Activated CD4-positive, alpha-beta T cell treated with anti-CD3 and anti-CD28 coated beads for 4 hours (primary cell): ENCODE data around the gene C1QA.

Source experiments
- DNase-seq, 2 donors: peaks; one replicate each; pipeline ENCODE4 v3.0.0-alpha.2; 2020

C1QA gene

DNA sequence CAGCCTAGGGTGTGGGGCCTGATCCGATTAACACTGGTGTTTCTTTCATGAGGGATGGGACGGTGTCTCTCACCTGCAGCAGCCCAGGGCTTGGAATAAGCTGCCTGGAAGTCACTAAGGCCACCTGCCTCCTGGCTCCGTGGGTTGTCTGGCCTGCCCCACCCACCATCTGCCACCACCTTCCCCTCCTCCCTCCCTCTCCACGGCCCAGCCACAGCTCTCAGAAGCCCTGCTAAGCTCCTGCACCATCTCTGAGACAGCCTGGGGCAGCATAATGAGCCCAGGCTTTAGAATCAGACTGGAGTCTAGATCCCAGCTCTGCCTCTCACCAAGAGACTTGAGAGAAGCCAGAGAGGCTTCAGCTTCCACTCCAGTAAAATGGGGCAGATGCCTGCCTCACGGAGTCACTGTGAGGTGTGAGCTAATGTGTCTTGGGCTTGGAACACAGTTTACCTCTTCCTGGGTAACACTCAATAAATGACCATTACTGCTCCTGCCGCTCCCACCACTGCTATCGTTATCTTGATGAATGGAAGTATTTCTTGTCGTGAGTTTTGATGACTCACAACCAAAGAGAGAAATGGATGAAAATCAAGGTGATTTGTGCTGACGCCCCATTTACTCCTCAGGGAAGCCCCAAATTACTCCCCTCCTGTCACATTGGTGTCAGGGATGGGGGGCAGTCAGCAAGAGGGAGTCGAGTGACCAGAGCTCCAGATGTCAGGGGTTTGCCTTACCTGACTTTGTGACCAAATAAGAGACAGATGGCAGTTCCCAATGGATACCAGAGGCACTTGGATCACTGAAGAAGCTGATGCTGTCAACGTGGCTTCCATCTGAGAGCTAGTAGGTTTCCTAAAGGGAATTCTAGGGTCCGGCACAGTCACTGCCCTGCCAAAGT, 23.5 kb upstream of the C1QA start:
- no peak for DNase-seq

DNA sequence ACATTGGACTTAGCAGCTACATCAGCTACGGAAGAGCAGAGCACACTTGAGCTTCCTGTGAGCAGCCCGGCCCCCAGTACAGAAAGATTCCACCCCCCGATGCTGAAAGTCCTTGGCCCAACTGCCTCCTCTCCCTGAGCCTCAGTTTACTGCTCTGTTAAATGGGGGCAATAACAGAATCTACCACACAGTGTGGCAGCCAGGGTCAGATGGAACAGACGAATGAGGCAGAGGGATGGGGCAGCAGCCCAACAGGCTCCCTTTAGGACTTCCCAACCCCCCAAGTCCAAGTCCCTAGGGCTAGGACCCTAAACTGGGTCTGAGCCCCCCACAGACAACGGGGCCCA, 22.9 kb upstream of the C1QA start:
- no peak for DNase-seq

DNA sequence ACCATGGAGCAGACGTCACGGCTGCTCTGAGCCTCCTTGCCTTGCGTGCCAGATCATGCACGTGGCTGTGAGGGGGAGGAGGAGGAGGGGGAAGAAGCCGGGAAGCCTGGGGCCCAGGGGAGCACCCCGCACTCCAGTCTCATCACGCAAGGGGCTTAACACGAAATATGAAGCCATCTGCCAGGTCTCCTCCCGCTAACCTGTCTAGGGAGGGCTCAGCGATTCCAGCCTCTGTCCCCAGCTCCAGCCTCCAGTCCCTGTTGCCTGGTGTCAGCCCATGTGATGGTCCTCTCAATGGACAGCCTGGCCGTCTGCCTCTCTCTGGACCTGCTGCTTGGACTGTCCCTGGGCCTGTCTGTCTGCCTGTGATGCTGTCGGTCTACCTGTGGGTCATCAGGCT, 22.5 kb upstream of the C1QA start:
- no peak for DNase-seq

DNA sequence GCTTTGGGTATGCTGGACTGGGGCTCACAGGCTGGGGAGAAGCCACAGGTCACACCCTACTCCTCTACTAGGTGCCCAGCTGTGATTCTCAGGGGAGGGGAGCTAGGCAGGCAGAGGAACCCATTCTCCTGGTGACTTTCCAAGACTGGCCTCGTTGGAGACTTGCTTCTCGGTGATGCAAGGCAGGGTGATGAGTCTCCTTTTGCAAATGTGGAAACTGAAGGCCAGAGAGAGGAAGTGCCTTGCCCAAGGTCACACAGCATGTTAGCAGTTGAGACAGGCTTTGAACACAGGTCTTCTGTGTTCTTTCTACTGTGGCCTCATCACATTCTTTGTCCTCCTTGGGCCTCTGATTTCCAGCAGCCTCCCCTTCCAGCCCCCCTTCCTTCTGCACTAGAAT, 20.5 kb upstream of the C1QA start:
- no peak for DNase-seq

DNA sequence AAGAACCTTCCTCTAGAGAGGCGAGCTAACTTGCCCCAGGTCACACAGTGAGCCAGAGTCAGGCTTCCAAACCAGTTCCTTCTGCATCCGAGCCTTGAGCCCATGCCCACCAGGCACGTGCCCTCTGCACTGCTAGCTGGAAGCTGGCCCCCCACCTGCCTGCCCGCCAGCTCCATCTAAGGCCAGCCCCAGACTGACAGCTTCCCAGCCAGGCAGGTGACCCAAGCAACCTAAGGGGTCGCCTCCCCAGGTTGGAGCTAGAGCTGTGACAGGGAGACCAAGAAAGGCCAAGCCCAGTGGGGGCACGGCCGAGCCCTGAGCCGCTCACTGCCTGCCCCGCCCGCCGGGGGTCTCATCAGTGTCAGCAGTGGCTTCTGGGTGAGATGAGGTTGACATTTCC, 19.9 kb upstream of the C1QA start:
- DNase-seq = no peak

DNA sequence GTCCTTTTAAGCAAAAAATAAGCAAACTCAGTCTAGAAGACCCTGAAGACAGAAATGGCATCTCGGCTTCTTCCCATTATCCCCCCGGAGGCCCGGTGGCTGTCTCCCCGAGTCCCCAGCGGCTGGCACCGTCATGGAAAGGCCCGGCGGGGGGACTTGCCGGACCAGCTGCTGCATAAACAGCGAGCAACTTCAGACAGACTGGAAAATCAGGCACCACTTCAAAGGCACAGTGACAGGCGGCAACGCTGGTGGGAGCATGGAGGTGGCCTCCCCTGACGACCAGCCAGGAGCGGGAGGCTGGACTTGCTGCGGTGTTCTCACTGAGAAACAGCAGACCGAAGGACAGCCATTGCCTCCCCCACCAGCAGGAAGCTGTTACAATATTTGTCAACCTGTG, 18.4 kb upstream of the C1QA start:
- DNase-seq = no peak

DNA sequence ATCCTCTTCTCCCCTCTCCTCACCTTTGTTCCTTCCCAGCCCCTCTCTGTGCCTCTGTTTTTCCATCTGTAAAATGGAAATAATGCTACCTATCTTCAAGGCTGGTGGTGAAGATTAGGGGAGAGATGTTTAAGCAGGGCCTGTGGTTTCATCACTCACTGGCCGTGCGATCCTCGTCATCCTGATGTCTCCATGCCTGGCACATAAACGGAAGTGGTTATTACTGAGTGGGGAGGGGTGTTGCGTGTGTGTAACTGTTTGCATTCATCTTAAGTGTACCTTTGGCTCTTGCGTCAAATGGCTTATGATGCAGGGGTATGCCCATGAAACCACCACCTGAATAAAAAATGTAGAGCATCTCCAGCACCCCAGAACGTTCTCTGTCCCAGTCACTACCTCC, 17.2 kb upstream of the C1QA start:
- DNase-seq = no peak

DNA sequence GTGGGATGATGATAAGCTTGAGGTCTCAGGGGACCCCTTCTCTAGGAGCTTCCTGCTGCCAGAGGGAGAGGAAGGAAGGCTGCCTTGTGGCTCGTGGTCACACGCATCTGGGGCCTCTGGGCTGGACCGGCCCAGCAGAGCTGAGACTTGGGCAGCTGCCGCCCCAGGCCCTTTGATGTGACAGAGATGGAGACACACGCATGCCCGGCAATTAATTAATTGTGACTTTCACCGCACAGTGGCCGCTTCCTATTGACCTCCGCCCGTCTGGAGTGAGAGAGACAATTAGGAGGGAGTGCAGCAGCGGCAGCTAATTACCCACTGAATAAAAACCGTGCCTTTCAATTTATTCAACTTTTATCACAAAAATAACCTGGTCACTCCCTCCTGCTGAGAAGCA, 16.6 kb upstream of the C1QA start:
- DNase-seq = no peak

DNA sequence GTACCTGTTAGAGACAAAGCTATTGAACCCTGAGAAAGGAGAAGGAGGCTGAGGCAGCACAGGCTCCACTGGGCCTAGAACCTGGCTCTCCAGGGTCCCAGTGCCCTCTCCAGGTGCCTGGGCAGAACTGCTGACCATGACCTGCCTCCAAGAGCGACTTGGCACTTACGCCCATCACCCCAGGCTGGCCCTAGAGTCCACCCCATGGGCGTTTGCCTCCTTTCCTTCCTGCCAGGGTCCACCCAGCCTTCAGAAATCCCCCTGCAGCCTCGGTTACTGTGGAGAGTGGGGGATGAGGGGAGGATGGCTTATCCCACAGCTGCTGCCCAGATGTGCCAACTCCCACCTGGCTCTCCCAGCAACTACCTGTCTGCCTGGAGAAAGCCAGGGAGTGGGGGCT, 14.7 kb upstream of the C1QA start:
- DNase-seq = no peak

DNA sequence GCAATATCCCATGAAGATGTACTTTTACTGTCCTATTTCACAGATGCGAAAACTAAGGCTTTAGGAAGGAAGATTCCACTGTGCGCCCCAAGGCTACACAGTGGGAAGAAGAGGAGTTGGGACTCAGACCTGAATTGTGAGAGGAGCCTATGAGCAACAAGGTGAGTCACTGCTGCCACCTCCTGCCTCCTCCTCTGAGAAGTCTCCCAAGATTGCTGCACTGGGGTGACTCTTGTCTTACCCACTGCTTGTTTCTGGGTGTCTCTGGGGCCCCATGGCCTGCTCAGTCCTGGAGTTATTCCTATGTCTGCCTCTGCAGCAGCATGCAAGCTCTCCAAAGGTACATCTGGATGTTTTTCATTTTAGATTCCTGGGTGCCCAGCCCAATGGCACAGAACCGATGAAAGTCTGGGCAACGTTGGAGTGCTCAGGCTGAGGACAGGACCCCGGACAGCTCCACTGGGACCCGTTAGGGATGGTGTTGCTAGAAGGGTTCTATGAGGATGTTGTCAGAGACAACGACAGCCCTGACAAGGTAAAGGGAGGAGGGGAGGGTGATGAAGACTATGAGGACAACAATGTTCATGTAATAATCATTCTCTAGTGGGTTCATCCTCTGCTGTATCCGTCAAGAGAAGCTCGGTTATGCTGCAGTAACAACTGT, 11.0 kb upstream of the C1QA start:
- no peak for DNase-seq

DNA sequence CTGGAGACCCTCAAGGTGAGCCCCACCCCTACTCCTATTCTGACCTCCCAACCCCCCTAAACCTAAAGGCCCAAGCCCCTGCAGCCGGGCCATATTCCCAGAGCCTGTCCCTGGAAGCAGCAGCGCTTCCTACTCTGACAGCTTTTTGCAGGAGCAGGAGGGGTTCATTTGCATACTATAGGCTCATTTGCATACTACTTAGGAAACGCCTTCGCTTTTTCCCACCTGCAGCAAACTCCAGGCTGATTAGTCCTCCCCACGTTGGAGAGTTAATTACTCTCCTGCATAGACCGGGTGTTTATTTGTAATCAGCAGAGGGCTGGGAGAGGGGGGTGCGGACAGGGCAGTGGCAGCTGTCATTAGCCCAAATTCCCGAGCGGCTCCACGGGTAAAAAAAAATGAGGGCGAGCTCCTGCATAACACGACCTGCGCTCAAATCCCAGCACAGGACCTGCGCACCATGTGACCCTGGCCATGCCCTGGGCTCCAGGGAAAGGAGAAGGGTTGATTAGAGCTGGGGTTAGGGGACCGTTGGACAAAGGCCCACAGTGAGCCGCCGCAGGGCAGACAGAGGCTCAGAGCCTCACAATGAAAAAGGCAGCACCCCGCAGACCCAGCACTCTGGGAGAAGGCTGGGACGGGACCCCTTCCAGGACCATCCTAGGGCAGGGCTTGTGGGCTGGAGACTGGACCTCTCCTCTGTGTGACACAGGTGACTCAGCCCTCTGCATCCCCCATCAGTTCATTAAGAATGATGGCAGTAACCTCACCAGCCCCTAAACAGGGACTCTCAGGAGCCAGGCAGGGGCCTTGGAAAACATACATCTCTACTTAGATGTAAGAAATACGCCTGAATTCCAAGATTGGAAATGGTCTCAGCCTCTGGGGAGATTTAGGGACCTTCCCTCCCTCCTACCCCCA, 9.9 kb upstream of the C1QA start:
- DNase-seq = no peak

DNA sequence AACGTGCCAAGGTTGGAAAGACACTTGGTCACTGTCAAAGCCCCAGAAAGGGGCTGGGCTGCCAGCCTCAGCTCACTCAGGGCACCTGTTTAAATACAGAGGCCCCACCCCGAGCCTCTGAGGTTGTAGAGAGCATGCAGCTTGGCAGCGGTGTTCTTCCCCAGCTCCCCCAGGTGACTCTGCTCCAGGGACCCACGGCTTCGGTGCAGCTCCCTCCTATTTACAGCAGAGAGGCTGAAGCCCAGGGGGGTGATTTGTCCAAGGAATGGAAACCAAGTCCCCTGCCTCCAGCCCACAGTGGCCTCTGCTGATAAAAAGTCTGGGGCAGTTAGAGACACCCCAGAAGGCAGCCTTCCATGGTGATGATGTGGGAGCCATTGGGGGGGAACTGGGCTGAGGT, 9.1 kb upstream of the C1QA start:
- no peak for DNase-seq

DNA sequence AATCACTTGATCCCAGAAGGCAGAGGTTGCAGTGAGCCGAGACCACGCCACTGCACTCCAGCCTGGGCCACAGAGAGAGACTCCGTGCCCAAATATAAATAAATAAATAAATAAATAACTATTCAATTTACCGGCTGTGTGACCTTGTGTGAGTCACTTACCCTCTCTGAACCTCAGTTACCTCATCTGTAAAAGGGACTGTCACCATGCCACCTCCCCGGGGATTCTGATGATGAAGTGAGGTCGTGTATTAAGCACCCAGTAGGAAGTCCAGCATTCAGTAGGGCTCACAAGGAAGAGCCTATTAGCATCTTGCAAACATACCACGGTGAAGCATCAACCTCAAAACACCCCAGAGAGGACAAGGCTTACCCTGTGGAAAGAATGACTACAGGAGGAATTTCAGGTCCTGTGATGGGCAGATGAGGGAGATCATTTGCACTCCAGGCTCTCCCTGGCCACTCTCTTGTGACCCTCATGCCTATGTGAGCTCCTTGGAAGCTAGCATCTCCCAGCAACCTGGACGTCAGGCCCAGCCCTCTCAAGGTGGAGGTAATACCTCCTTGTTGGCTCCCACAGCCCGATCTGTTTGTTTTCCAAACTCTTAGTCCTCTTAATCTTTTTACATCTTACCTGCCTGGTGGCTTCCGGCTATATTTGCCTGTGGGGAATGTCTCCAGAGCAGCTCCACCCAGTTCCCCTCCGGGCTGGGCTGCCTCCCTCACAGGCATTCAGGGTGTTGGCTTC, 7.6 kb upstream of the C1QA start:
- DNase-seq = no peak

DNA sequence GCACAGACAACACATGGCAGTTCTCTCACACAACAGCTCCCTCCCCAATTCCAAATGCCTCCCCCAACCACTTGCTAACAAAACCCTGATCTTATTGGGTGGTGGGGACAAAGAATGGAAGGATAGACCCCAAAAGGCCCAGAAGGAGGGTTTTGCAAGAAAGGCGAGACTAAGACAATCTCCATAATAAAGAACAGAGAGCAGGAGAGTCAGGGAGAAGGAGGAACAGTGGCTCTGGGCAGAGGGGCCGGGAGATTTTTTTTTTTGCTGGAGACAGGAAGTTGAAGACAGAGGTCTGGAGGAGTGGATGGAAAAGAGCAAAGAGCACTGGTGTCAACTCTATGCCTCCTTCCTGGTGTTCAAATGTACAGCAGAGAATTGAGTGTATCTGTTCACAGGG, 6.5 kb upstream of the C1QA start:
- DNase-seq = no peak

DNA sequence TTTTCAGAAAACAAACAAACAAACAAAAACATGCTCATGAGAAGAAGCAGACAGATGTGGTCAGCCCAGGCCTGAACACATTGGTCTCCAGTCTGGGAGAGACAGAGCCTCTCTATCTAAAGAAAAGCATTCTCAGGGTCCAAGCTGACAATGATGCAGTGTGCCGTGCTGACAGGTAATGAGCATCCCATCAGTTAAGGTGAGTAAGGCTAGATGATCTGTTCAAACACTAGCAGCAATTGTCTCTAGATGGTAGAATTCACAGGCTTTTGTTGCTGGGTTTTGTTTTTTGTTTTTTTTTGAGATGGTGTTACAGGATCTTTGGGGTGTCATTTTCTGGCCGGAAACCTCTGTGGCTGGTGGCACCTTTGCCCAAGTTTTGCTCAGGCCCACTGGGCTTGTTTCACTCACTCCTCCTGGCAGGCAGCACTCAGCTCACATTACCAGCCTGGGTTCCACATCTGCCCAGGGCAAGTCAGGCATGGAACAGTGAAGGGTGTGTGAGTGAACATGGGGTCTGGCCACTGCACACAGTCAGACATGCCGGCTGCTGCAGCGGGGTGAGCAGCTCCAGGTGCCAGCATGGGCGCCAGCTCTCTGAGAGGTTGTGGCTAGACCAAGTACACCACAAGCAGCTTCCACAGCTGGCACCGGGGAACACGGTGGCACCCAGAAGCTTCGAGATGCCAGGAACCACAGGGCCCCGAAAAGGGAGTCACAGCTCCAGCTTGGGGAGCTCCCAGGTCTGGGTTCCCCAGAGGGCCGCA, 2.5 kb upstream of the C1QA start:
- DNase-seq = no peak

DNA sequence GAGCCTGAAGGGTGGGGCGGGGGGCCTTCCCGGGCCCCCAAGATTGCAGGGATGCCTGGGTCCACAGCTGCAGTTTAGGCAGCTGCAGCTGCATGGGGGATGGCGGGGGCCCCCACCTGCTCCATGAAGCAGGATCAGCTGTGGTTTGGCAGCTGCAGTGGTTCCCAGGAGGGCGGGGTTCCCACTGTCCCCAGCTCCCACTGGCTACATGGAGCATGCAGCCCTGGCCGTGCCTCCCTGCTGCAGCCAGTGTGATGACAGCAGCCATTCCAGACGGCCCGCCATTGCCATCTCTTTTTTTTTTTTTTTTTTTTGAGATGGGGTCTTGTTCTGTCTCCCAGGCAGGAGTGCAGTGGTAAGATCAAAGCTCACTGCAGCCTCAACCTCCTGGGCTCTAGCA, 992 bp upstream of the C1QA start:
- DNase-seq = no peak

DNA sequence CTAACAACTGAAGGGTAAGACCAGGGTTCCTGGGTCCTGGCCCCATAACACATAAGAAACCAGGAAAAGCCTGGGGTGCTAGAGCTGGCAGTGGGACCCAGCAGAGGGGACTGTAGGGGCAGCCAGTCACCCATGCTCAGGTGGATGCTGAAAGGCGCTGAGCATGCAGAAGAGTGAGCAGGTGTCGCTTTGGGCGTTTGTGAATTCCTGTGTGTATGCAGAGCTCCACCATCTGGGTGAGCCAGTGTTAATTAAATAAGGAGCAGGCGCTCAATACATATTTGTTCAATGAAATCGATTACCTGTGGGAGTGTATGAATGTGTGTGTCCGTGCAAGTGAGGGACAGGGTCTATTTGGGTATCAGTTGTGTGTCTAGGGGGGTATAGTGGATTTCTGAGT, 499 bp downstream of the C1QA start:
- DNase-seq = no peak

DNA sequence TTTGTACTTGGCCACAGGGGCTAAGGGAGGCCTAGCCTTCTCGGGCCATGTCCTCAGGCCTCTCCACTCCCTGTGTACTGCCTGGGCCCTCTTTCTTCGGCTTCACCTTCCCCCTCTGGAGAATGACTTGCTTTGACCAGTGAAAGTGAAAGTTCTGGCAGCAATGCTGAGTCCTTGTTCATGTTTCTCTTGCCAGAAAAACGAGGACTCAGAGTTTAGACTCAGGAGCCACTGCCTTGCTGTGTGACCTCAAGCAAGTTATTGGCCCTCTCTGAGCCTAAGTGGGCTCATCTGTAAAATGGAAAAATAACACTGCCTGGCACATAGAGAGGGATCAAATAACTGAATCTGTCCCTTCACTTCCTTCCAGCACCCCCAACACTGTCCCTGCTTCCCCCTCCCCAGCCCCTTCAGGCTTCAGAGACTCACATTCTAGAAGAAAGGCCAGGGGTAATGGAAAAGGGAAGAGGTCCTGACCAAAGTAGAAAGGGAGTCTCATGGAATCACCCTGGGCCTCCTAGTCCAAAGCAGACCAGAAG, 1.5 kb downstream of the C1QA start:
- no peak for DNase-seq

DNA sequence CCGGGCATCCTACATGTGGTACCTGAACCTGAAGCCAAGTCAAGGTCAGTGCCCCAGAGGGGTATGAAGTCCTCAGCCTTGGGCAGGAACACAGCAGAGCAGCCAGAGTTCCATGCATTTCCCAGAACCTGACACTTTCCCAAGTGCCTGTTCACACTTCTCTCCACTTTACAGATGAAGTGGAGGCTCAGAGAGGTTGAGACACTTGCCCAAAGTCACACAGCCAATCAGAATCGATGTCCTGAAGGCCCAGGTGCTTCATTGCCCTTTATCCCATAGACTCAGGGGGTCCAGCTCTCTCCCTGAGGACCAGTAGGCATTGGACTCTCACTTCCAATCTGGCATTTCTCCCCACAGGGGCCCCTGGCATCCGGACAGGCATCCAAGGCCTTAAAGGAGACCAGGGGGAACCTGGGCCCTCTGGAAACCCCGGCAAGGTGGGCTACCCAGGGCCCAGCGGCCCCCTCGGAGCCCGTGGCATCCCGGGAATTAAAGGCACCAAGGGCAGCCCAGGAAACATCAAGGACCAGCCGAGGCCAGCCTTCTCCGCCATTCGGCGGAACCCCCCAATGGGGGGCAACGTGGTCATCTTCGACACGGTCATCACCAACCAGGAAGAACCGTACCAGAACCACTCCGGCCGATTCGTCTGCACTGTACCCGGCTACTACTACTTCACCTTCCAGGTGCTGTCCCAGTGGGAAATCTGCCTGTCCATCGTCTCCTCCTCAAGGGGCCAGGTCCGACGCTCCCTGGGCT, 2.2 kb downstream of the C1QA start:
- no peak for DNase-seq

DNA sequence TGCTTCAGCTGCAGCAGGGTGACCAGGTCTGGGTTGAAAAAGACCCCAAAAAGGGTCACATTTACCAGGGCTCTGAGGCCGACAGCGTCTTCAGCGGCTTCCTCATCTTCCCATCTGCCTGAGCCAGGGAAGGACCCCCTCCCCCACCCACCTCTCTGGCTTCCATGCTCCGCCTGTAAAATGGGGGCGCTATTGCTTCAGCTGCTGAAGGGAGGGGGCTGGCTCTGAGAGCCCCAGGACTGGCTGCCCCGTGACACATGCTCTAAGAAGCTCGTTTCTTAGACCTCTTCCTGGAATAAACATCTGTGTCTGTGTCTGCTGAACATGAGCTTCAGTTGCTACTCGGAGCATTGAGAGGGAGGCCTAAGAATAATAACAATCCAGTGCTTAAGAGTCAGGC, 2.9 kb downstream of the C1QA start:
- no peak for DNase-seq

DNA sequence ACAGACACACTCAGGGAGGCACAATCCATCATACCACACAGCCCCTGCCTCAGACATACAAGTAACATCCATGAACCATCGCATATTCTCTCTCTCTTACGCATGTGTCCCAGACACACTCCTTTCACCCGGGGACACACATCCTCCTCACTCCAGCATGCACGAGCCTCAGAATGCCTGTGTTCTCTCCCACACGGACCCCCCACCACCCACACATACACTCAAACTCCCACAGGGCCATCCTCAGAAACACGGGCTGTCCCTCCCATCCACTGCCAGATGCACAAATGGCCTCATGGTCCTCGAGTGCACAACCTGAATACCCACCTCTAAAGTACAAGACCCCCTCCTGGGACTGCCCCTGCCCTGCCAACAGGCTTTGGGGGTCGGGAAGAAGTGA, 4.8 kb downstream of the C1QA start:
- no peak for DNase-seq
